ENCODE data around the gene SDK1. TPM values are rescaled to one million over a fixed set of nuclear protein-coding genes. Genes with fewer than 3 reads are reported as not detected.

Gene SDK1
- total RNA-seq, 6 experiments from 2014 or later = not detected

GRCh38 chr7:3879355-3880075 lies 578.5 kb downstream of the SDK1 start:
- H3K27ac Mint-ChIP-seq = no peak overlapping the region
- H3K27me3 Mint-ChIP-seq (ENCODE audit: insufficient read depth) = no peaks in the 10 kb centered on the region; the same call in 1 of the 2 replicates
- no peaks in the 10 kb centered on the region; the same call in 1 of the 2 replicates for H3K36me3 Mint-ChIP-seq (ENCODE audit: low read depth)
- no peaks in the 10 kb centered on the region for H3K4me1 Mint-ChIP-seq (ENCODE audit: low read depth)
- DNase-seq = no peak
- TF ChIP-seq CTCF (IDR thresholded peaks at IDR 0.05) = no peak
- no peak overlapping the region for H3K4me3 Mint-ChIP-seq
- H3K9me3 Mint-ChIP-seq = peaks cover 56% of the 10 kb centered on the region

- H3K4me3 Mint-ChIP-seq = no peak overlapping the region
- no peaks in the 10 kb centered on the region for H3K4me1 Mint-ChIP-seq (ENCODE audit: low read depth)
- H3K9me3 Mint-ChIP-seq = peaks cover 54% of the 10 kb centered on the region
- no peak overlapping the region for H3K27ac Mint-ChIP-seq
- peaks cover 1% of the 10 kb centered on the region; the same call in 1 of the 2 replicates for H3K36me3 Mint-ChIP-seq (ENCODE audit: low read depth)
- no peak for TF ChIP-seq CTCF (IDR thresholded peaks at IDR 0.05)
- no peaks in the 10 kb centered on the region; the same call in 1 of the 2 replicates for H3K27me3 Mint-ChIP-seq (ENCODE audit: insufficient read depth)
- no peak for DNase-seq
These were observed 579.4 kb downstream of the SDK1 start for GRCh38 chr7:3880228-3880987.

GRCh38 chr7:3882782-3883181 lies 581.7 kb downstream of the SDK1 start:
- no peaks in the 10 kb centered on the region for H3K4me1 Mint-ChIP-seq (ENCODE audit: low read depth)
- no peaks in the 10 kb centered on the region; the same call in 1 of the 2 replicates for H3K27me3 Mint-ChIP-seq (ENCODE audit: insufficient read depth)
- H3K27ac Mint-ChIP-seq = no peak overlapping the region
- TF ChIP-seq CTCF (IDR thresholded peaks at IDR 0.05) = no peak
- no peak overlapping the region for H3K4me3 Mint-ChIP-seq
- H3K36me3 Mint-ChIP-seq (ENCODE audit: low read depth) = peaks cover 6% of the 10 kb centered on the region; the same call in 1 of the 2 replicates
- H3K9me3 Mint-ChIP-seq = peaks cover 58% of the 10 kb centered on the region
- DNase-seq = no peak

- DNase-seq = no peak
- TF ChIP-seq CTCF (IDR thresholded peaks at IDR 0.05) = no peak
These were observed 583.5 kb downstream of the SDK1 start for GRCh38 chr7:3884543-3884942.

GRCh38 chr7:3887096-3887690 lies 586.1 kb downstream of the SDK1 start:
- no peak overlapping the region for H3K4me3 Mint-ChIP-seq
- H3K27me3 Mint-ChIP-seq (ENCODE audit: insufficient read depth) = no peaks in the 10 kb centered on the region
- DNase-seq = no peak
- no peaks in the 10 kb centered on the region for H3K4me1 Mint-ChIP-seq (ENCODE audit: low read depth)
- H3K9me3 Mint-ChIP-seq = peaks cover 47% of the 10 kb centered on the region
- no peak overlapping the region for H3K27ac Mint-ChIP-seq
- H3K36me3 Mint-ChIP-seq (ENCODE audit: low read depth) = peaks cover 10% of the 10 kb centered on the region; the same call in 1 of the 2 replicates
- TF ChIP-seq CTCF (IDR thresholded peaks at IDR 0.05) = no peak

More at GRCh38 chr7:3884543-3884942, 583.5 kb downstream of the SDK1 start:
- Mint-ChIP-seq H3K4me3 (no peak overlapping the region), H3K27ac (no peak overlapping the region), H3K4me1 (ENCODE audit: low read depth) (no peaks in the 10 kb centered on the region), H3K27me3 (ENCODE audit: insufficient read depth) (no peaks in the 10 kb centered on the region; the same call in 1 of the 2 replicates), H3K36me3 (ENCODE audit: low read depth) (peaks cover 10% of the 10 kb centered on the region; the same call in 1 of the 2 replicates), H3K9me3 (peaks cover 54% of the 10 kb centered on the region)
